ENCODE results near the gene SLC36A1.
"Not testable (repeated sequence)": the region's sequence is repeated elsewhere in the genome, so short reads cannot be mapped to it uniquely, and the experiment has no call there.

SLC36A1 gene

GRCh38 chr5:151483647-151484046, 36.2 kb downstream of the SLC36A1 start:
- Mint-ChIP-seq H3K27me3 (ENCODE audit: low read depth) (no peaks in the 10 kb centered on the region), H3K9me3 (no peaks in the 10 kb centered on the region), H3K36me3 (ENCODE audit: low read depth) (peaks cover 6% of the 10 kb centered on the region), H3K4me1 (ENCODE audit: low read depth) (peaks cover 2% of the 10 kb centered on the region), H3K27ac (no peak overlapping the region), H3K4me3 (no peak overlapping the region)
- no peak for DNase-seq (ENCODE audit: low spot score)

- no peaks in the 10 kb centered on the region for H3K27me3 Mint-ChIP-seq (ENCODE audit: low read depth)
- H3K9me3 Mint-ChIP-seq = no peaks in the 10 kb centered on the region
- H3K4me3 Mint-ChIP-seq = no peak overlapping the region
- no peak for DNase-seq (ENCODE audit: low spot score)
- H3K27ac Mint-ChIP-seq = no peak overlapping the region
- H3K4me1 Mint-ChIP-seq (ENCODE audit: low read depth) = peaks cover 2% of the 10 kb centered on the region
- H3K36me3 Mint-ChIP-seq (ENCODE audit: low read depth) = peaks cover 6% of the 10 kb centered on the region
These were observed 40.1 kb downstream of the SLC36A1 start for GRCh38 chr5:151487544-151487943.

GRCh38 chr5:151490627-151491026, 43.2 kb downstream of the SLC36A1 start:
- no peak for DNase-seq (ENCODE audit: low spot score)
- H3K4me3 Mint-ChIP-seq = no peak overlapping the region
- H3K36me3 Mint-ChIP-seq (ENCODE audit: low read depth) = peaks cover 6% of the 10 kb centered on the region

GRCh38 chr5:151491062-151491461, 43.7 kb downstream of the SLC36A1 start:
- H3K4me3 Mint-ChIP-seq = no peak overlapping the region
- no peak for DNase-seq (ENCODE audit: low spot score)

More at GRCh38 chr5:151490627-151491026, 43.2 kb downstream of the SLC36A1 start:
- H3K27ac Mint-ChIP-seq = no peak overlapping the region
- H3K4me1 Mint-ChIP-seq (ENCODE audit: low read depth) = no peaks in the 10 kb centered on the region
- no peaks in the 10 kb centered on the region for H3K9me3 Mint-ChIP-seq
- H3K27me3 Mint-ChIP-seq (ENCODE audit: low read depth) = no peaks in the 10 kb centered on the region

GRCh38 chr5:151492729-151493128, 45.3 kb downstream of the SLC36A1 start:
- Mint-ChIP-seq H3K36me3 (ENCODE audit: low read depth) (no peaks in the 10 kb centered on the region), H3K4me1 (ENCODE audit: low read depth) (no peaks in the 10 kb centered on the region), H3K4me3 (no peak overlapping the region), H3K9me3 (no peaks in the 10 kb centered on the region), H3K27me3 (ENCODE audit: low read depth) (no peaks in the 10 kb centered on the region), H3K27ac (no peak overlapping the region)
- DNase-seq (ENCODE audit: low spot score) = no peak

More at GRCh38 chr5:151491062-151491461, 43.7 kb downstream of the SLC36A1 start:
- Mint-ChIP-seq H3K27ac (no peak overlapping the region), H3K9me3 (no peaks in the 10 kb centered on the region), H3K27me3 (ENCODE audit: low read depth) (no peaks in the 10 kb centered on the region), H3K36me3 (ENCODE audit: low read depth) (peaks cover 4% of the 10 kb centered on the region), H3K4me1 (ENCODE audit: low read depth) (no peaks in the 10 kb centered on the region)

GRCh38 chr5:151493665-151494064, 46.3 kb downstream of the SLC36A1 start:
- H3K36me3 Mint-ChIP-seq (ENCODE audit: low read depth) = no peaks in the 10 kb centered on the region
- H3K27ac Mint-ChIP-seq = no peak overlapping the region
- H3K4me1 Mint-ChIP-seq (ENCODE audit: low read depth) = no peaks in the 10 kb centered on the region
- DNase-seq (ENCODE audit: low spot score) = no peak
- no peak overlapping the region for H3K4me3 Mint-ChIP-seq
- H3K27me3 Mint-ChIP-seq (ENCODE audit: low read depth) = no peaks in the 10 kb centered on the region
- no peaks in the 10 kb centered on the region for H3K9me3 Mint-ChIP-seq

- no peaks in the 10 kb centered on the region for H3K27me3 Mint-ChIP-seq (ENCODE audit: low read depth)
- H3K9me3 Mint-ChIP-seq = no peaks in the 10 kb centered on the region
- H3K4me1 Mint-ChIP-seq (ENCODE audit: low read depth) = no peaks in the 10 kb centered on the region
- H3K27ac Mint-ChIP-seq = no peak overlapping the region
- no peak overlapping the region for H3K4me3 Mint-ChIP-seq
- DNase-seq (ENCODE audit: low spot score) = no peak
- H3K36me3 Mint-ChIP-seq (ENCODE audit: low read depth) = no peaks in the 10 kb centered on the region
These were observed 47.9 kb downstream of the SLC36A1 start for GRCh38 chr5:151495320-151495719.

- H3K27ac Mint-ChIP-seq = no peak overlapping the region
- H3K4me3 Mint-ChIP-seq = no peak overlapping the region
- H3K9me3 Mint-ChIP-seq = no peaks in the 10 kb centered on the region
- no peak for DNase-seq (ENCODE audit: low spot score)
- peaks cover 2% of the 10 kb centered on the region for H3K4me1 Mint-ChIP-seq (ENCODE audit: low read depth)
- no peaks in the 10 kb centered on the region for H3K27me3 Mint-ChIP-seq (ENCODE audit: low read depth)
- H3K36me3 Mint-ChIP-seq (ENCODE audit: low read depth) = no peaks in the 10 kb centered on the region
These were observed 48.7 kb downstream of the SLC36A1 start for GRCh38 chr5:151496041-151496484.

GRCh38 chr5:151497391-151498002, 50.1 kb downstream of the SLC36A1 start:
- Mint-ChIP-seq H3K4me1 (ENCODE audit: low read depth) (peaks cover 2% of the 10 kb centered on the region), H3K36me3 (ENCODE audit: low read depth) (no peaks in the 10 kb centered on the region), H3K27ac (no peak overlapping the region), H3K4me3 (no peak overlapping the region), H3K27me3 (ENCODE audit: low read depth) (no peaks in the 10 kb centered on the region), H3K9me3 (no peaks in the 10 kb centered on the region)
- DNase-seq (ENCODE audit: low spot score) = no peak

GRCh38 chr5:151498395-151499155, 51.2 kb downstream of the SLC36A1 start:
- DNase-seq (ENCODE audit: low spot score) = no peak
- no peaks in the 10 kb centered on the region for H3K9me3 Mint-ChIP-seq
- no peaks in the 10 kb centered on the region for H3K27me3 Mint-ChIP-seq (ENCODE audit: low read depth)
- H3K27ac Mint-ChIP-seq = no peak overlapping the region
- H3K36me3 Mint-ChIP-seq (ENCODE audit: low read depth) = no peaks in the 10 kb centered on the region
- H3K4me1 Mint-ChIP-seq (ENCODE audit: low read depth) = peaks cover 2% of the 10 kb centered on the region
- H3K4me3 Mint-ChIP-seq = no peak overlapping the region

- no peaks in the 10 kb centered on the region for H3K27me3 Mint-ChIP-seq (ENCODE audit: low read depth)
- no peaks in the 10 kb centered on the region for H3K36me3 Mint-ChIP-seq (ENCODE audit: low read depth)
- H3K9me3 Mint-ChIP-seq = no peaks in the 10 kb centered on the region
- H3K27ac Mint-ChIP-seq = no peak overlapping the region
- H3K4me3 Mint-ChIP-seq = no peak overlapping the region
- no peak for DNase-seq (ENCODE audit: low spot score)
- peaks cover 2% of the 10 kb centered on the region for H3K4me1 Mint-ChIP-seq (ENCODE audit: low read depth)
These were observed 52.2 kb downstream of the SLC36A1 start for GRCh38 chr5:151499501-151500035.

GRCh38 chr5:151504006-151504405, 56.6 kb downstream of the SLC36A1 start:
- Mint-ChIP-seq H3K9me3 (no peaks in the 10 kb centered on the region), H3K4me3 (no peak overlapping the region), H3K4me1 (ENCODE audit: low read depth) (peaks cover 2% of the 10 kb centered on the region), H3K27me3 (ENCODE audit: low read depth) (no peaks in the 10 kb centered on the region), H3K36me3 (ENCODE audit: low read depth) (no peaks in the 10 kb centered on the region), H3K27ac (no peak overlapping the region)
- no peak for DNase-seq (ENCODE audit: low spot score)

GRCh38 chr5:151508308-151508707, 60.9 kb downstream of the SLC36A1 start:
- H3K36me3 Mint-ChIP-seq (ENCODE audit: low read depth); H3K4me1 Mint-ChIP-seq (ENCODE audit: low read depth); H3K27ac Mint-ChIP-seq; H3K9me3 Mint-ChIP-seq; DNase-seq (ENCODE audit: low spot score); H3K27me3 Mint-ChIP-seq (ENCODE audit: low read depth); H3K4me3 Mint-ChIP-seq: not testable (repeated sequence)

- no peaks in the 10 kb centered on the region for H3K4me1 Mint-ChIP-seq (ENCODE audit: low read depth)
- no peak overlapping the region for H3K4me3 Mint-ChIP-seq
- no peaks in the 10 kb centered on the region for H3K36me3 Mint-ChIP-seq (ENCODE audit: low read depth)
- no peaks in the 10 kb centered on the region for H3K9me3 Mint-ChIP-seq
- H3K27ac Mint-ChIP-seq = no peak overlapping the region
- no peaks in the 10 kb centered on the region for H3K27me3 Mint-ChIP-seq (ENCODE audit: low read depth)
- DNase-seq (ENCODE audit: low spot score) = no peak
These were observed 61.8 kb downstream of the SLC36A1 start for GRCh38 chr5:151509231-151509630.
